GM21381 (cell line): Measurements from ENCODE around the gene ESM1.

Source experiments
- ATAC-seq: cut with Tn5 transposase; IDR thresholded peaks from one replicate; pipeline ENCODE4 v1.9.1; 2021; ENCODE audit warnings: mild to moderate bottlenecking, moderate library complexity; ENCODE audit not compliant: unreplicated experiment

The ESM1 gene

GRCh38 chr5:54988218-54988617, 2.8 kb upstream of the ESM1 start:
- no peak for ATAC-seq

DNA sequence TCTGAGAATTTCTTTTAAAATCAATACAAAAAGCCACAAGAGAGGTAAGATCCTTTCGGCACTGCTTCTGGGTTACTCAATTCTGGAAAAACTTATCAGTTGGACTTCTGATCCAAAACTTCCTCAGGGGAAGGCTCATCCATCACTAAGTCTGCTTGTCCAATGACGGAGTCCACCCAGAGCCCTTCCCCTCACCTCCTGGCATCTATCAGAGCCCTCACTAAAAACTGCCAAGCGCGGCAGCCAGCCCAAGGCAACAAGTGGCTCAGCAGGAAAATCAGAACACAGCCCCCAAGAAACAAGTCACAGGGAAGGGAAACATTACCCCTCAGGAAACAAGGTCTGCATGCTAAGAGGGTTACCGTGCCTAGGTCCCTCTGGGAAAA, 869 bp upstream of the ESM1 start:
- ATAC-seq = no peak

DNA sequence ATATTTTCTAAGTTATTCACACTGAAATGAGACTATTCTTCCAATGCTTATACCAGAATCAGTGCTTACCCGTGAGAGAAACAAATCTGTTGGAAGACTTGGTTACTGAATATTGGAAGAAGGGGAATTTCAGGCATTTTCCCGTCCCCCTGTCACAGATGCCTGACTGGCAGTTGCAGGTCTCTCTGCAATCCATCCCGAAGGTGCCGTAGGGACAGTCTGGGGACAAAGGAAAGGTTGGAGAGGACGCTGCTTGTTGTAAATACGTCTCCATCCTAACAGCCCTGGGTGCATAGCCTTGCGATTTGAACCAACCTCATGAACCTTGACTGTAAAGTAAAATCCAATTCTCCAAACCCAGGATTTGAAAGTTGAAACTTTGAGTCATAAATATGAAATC, 3.5 kb downstream of the ESM1 start:
- no peak for ATAC-seq

DNA sequence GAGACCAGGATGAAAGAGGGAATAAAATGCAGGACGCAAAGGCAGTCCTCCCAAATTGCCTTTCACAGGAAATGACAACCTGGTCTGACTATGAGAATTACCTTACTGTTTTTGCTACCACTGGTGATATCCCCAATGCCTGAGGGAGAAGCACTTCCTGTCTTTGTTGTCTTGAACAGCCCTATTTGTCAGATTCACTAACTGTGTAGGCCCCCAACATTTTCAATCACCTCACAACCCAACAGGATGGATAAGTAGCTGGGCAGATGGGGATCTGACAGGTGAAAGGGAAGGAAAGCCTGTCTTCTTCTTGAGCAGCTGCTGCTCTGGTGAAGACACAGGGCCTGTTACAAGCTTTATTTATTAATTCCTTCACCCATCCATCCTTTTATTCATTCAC, 9.7 kb downstream of the ESM1 start:
- ATAC-seq = no peak

GRCh38 chr5:54969856-54970828, 15.3 kb downstream of the ESM1 start:
- ATAC-seq = no peak

GRCh38 chr5:54969242-54969641, 16.2 kb downstream of the ESM1 start:
- ATAC-seq = no peak

DNA sequence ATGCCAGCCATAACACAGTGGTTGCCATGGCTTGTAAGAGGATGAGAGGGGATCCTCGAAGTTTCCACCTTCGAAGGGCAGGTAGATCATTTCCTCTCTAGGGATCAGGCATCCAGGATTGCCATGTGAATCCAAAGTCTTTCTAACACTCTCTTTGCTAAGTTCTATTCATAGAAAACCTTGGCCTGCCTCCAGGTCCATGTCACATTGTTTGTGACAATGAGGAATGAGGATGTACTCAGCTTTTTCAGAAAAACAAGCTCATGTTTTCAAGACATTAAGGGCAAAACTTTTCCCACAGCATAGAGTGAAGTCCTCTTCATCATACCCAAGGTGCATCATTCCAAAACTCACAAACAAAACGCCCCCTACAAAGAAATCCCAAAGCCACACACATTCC, 19.6 kb downstream of the ESM1 start:
- no peak for ATAC-seq

- ATAC-seq = no peak
Observed at GRCh38 chr5:54964405-54964804, 21.0 kb downstream of the ESM1 start.

GRCh38 chr5:54959673-54960418, 25.5 kb downstream of the ESM1 start:
- ATAC-seq = no peak

DNA sequence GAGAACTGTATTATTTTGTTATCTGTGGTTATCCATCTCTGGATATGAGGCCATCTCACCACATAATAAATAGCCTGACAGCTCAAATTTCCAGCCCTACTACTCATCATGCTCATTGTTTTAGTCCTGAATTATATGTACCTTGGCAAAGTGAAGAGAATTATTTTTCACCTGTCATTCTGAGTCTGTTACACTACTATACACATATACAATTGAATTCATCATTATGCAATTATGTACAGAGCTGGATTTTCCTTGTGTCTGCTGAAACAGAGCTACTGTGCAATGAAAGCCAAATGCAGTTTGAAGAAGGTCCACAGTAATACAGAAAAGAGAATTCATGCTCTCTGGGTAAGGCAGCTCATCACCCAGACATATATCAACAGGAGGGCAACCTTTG, 28.5 kb downstream of the ESM1 start:
- ATAC-seq = no peak

DNA sequence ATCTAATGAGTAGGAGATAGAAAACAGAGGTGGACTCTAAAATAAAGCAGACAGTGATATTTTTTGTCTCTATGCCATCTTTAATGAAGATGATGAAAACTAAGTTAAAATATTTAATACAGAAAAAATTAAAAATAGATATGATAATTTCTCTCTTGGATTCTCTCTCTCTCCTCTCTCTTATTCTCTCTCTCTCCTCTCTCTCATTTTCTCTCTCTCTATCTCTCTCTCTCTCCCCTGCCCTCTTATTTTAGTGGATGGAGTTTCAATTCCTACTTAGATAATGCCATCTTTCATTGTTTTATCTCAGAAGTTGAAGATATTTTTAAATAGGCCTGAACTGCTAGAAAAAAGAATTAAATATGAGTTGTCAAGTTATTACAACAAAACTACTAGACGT, 38.2 kb downstream of the ESM1 start:
- ATAC-seq = no peak

DNA sequence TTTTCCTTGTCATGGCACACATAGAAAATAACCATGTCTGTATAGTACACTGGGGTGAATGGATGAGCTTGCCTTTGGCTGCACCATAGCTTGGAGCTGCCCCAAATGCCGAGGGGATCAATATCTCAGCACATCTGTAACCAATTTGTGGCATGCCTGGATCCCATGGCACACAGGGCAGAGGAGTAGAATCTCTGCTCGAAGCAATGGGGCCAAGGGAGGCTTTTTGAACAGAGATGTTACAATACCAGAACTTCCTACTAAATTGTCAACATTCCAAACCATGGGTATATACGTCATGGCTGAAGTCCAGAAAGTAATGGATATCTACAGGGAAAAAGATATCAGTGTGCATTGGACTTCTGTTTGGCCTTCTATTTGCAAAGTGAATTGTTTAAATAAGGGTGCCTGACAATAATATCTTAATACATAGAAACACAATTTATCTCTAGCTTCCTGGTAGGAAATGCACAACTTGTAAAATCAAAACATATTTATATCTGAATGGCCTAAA, 39.0 kb downstream of the ESM1 start:
- ATAC-seq = no peak

DNA sequence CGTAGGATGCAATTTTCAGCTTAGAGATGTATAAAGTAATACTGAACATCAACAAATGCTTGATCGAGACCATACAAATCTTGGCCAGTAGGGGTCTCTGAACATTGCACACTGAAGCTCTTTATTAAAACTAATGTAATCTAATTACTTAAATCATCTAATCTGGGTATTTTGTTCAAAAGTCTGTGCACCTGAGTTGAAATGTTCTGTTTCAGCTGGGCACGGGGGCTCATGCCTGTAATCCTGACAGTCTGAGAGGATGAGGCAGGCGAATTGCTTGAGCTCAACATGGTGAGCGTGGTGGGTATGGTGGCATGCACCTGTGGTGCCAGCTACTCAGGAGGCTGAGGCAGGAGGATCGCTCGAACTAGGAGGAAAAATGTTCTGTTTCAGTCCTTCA, 41.0 kb downstream of the ESM1 start:
- no peak for ATAC-seq

- ATAC-seq = no peak
Observed at GRCh38 chr5:54942064-54942778, 43.2 kb downstream of the ESM1 start.

GRCh38 chr5:54936201-54936600, 49.2 kb downstream of the ESM1 start:
- ATAC-seq = no peak

- no peak for ATAC-seq
Observed at GRCh38 chr5:54932789-54933188, 52.6 kb downstream of the ESM1 start.

DNA sequence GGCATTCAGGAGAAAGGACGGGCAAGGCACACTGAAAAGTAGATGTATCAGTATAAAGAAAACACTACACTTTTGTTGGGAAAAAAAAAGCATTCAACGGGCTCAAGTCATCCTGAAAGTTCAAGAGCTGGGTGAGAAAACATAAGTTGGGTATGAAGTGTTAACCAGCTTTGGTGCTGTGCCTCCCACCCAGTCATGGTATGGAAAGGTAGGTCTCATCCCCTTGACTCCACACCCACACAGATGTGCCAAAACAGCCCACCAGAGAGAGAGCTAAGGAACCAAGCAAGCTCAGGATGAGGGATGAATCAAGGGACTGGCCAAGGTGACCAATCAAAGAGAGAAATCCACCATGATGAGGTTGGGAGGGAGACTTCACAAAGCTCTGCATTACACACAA, 54.7 kb downstream of the ESM1 start:
- ATAC-seq = no peak
